GM19468 (cell line): ENCODE measurements around the gene LRRC72.
A peak's percentile ranks its signal among the peaks of the same experiment; 100 is the strongest.

Experiments used
- ATAC-seq: cut with Tn5 transposase; IDR thresholded peaks from one replicate; pipeline ENCODE4 v1.9.1; 2021; ENCODE audit warnings: mild to moderate bottlenecking, moderate library complexity, moderate number of reproducible peaks; ENCODE audit not compliant: unreplicated experiment; ENCODE audit errors: extremely low read depth

The LRRC72 gene

GRCh38 chr7:16615228-16615627 lies 88.6 kb downstream of the LRRC72 start:
- no peak for ATAC-seq

DNA sequence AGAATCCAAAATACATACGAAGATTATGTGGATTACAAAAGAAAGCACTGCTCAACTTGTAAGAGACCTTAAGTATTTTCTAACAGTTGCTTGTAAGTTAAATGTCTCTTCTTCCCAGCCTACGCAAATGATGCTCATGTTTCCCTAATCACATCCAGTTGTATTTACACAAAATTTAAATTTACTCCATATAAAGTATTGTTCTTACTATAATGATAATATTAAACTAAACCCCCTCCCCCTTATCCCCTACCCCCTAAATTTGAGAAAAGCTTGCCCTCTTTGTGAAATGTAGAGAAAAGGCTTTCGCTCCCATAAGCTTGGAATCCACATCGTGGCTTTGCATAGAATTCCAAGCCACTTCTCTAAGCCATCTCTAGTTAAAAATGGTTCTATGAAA lies 89.5 kb downstream of the LRRC72 start:
- no peak for ATAC-seq

GRCh38 chr7:16616542-16616941 lies 89.9 kb downstream of the LRRC72 start:
- ATAC-seq = no peak

DNA sequence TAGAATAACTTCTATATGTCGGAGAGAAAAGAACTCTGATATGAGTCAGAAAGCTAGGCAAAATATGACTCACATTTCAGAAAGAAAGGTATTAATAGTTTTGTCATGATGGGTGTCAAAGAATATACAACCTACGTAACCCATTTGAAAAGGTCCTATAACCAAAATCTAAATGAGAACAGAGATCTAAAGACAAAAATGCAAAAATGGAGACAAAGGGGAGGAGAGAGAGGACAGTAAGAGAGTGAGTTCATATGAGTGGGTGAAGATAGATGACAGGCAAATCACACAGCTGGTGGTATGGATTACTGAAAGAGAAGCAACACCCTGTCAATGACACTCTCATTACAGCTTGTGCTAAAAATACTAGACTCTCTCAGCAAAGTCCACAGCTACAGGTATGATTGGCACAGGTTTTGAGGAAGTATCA lies 93.4 kb downstream of the LRRC72 start:
- peak; percentile 82 for ATAC-seq

- ATAC-seq = no peak
Measured at GRCh38 chr7:16626388-16626787, 99.8 kb downstream of the LRRC72 start.

GRCh38 chr7:16627236-16627635 lies 100.6 kb downstream of the LRRC72 start:
- no peak for ATAC-seq

- ATAC-seq = no peak
Measured at GRCh38 chr7:16630654-16631053, 104.0 kb downstream of the LRRC72 start.
